Caki2 (cell line): Measurements from ENCODE around the gene NFU1. TPM values are rescaled to one million over a fixed set of nuclear protein-coding genes. Genes with fewer than 3 reads are reported as not detected.
"Not testable (repeated sequence)": the region's sequence is repeated elsewhere in the genome, so short reads cannot be mapped to it uniquely, and the experiment has no call there.

ENCODE experiments used
- DNase-seq: peaks from one replicate; pipeline ENCODE4 v3.0.0-alpha.2; 2015; ENCODE audit warnings: low read depth
- in situ Hi-C: cut with HindIII; loops from 2 replicates; pipeline ENCODE4 v1.10.0; 2016; ENCODE audit warnings: low sequenced_read_pairs, low pct_unique_long_range_greater_than_20kb, mixed read lengths
- total RNA-seq: library from RNA; depleted of rRNA; stranded (reverse); fragments of >200 nt; shearing (Covaris generic); gene quantifications from 2 replicates; pipeline ENCODE4 v1.2.3, GENCODE V29; 2014; ENCODE audit warnings: low replicate concordance

Gene NFU1
- total RNA-seq, 1 experiment from 2014 or later, result 61.9 TPM

GRCh38 chr2:69454976-69455375 is 17.7 kb upstream of the NFU1 start:
- in situ Hi-C loops, result no loop called here
- no peak for DNase-seq

DNA sequence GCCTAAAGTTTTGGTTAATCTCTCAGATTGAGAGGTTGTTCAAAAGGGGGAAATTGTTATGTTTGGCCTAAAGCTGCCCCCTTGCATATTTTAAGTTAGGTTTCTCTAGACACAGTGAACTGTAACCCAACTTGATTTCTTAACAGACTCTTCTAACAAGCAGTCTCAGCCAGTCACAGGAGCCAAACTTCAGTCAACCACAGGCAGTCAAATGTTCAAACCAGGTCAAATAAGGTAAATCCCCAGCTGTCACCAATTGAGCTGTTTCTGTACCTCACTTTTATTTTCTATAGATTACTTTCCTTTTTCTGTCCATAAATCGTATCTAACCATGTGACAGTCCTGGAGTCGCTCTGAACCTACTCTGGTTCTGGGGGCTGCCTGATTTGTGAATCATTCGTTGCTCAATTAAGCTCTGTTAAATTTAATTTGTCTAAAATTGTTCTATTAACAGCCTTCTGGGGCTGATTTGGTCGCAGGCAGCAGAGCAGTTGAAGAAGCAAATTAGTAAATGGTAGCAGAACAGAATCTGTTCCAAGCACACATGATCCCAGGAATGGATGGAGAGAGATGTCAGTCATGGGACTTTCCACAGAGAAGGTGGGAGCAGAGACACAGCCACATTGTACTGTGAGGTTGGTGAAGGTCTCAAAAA is 16.4 kb upstream of the NFU1 start:
- no peak for DNase-seq
- in situ Hi-C loops, result no loop called here

DNA sequence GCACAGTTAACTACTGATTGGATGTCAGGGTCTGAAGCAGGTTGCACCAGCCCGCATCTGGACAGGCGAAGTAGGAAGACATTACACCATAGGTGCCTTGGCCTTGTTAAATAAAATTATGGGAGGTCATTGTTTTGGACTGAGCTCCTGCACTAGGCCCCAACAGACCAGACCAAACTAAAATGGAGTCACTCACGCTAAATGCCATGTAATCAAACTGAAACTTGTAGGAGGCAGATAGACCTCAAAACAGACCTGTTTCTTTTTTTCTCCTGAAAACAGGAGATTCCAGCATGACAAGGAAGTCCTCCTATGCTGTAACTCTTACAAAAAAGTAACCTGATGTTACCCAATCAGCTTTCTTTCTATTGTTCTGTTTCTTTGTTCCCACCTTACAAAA is 15.5 kb upstream of the NFU1 start:
- in situ Hi-C loops, result no loop called here

DNA sequence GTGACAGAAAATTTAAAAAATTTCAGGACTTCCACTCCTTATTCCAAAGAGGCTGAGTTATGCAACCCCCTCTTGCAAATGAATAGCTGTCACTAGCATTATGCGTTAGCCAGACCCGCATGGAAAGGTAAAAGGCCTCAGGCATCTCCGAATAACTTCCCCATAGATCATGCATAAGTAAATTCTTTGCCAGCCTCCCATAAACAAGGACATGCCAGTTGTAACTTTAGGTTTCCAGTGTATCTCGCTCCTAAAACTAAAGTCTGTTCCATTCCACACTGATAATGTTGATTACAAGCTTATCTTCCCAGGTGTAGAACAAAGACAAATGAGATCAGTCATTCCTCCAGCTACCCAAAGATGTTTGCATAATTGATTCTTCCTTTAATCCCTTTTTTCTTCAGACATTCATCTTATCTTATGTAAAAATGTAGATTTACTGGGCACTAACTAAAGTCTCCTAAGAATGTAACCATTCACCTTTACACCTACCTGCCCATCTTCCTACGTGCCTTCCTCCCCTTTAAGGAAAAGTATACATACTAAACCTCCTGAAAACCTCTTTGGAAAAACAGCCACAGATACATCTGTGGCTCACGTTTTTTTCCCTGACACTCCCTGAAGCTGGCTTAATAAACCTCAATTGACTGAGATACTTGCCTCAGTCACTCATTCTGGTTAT is 13.6 kb upstream of the NFU1 start:
- no peak for DNase-seq
- in situ Hi-C loops, result no loop called here

More for the DNA sequence above, 15.5 kb upstream of the NFU1 start:
- no peak for DNase-seq

- in situ Hi-C loops, result no loop called here
- DNase-seq, result no peak
Observed at GRCh38 chr2:69449906-69450305, 12.7 kb upstream of the NFU1 start.

GRCh38 chr2:69443673-69444072 is 6.4 kb upstream of the NFU1 start:
- DNase-seq, in situ Hi-C loops: not testable (repeated sequence)

GRCh38 chr2:69439499-69439898 is 2.3 kb upstream of the NFU1 start:
- in situ Hi-C loops, DNase-seq: not testable (repeated sequence)

- DNase-seq, result no peak
- in situ Hi-C loops, result no loop called here
Observed at GRCh38 chr2:69438580-69438979, 1.3 kb upstream of the NFU1 start.

DNA sequence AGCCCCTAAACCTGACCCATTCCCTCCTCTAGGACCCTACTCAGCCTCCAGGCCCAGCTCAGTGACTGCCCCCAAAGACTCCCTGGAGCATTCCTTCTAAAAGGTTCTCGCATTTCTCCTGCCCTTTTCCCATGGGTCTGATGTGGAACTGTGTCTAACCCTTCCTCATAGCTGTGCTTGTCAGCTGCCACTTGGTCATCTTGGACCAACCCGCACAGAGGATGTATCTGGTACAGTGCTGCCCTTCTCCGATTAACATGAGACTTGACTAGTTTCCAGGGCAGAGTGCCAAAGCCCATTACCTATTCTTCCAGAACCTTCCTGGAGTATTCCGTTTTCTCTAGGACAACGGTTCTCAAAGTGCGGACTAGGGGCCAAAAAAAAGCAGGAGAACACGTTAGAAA is 518 bp upstream of the NFU1 start:
- DNase-seq, result no peak
- in situ Hi-C loops, result no loop called here

- no peak for DNase-seq
- in situ Hi-C loops, result no loop called here
Observed at GRCh38 chr2:69436596-69436937, 668 bp downstream of the NFU1 start.

- in situ Hi-C loops, result no loop called here
- no peak for DNase-seq
Observed at GRCh38 chr2:69434753-69435152, 2.5 kb downstream of the NFU1 start.

GRCh38 chr2:69429491-69430183 is 7.6 kb downstream of the NFU1 start:
- in situ Hi-C loops, result no loop called here

GRCh38 chr2:69428981-69429380 is 8.3 kb downstream of the NFU1 start:
- no peak for DNase-seq
- in situ Hi-C loops, result no loop called here

More at GRCh38 chr2:69429491-69430183, 7.6 kb downstream of the NFU1 start:
- DNase-seq, result no peak

- in situ Hi-C loops, result no loop called here
- no peak for DNase-seq
Observed at GRCh38 chr2:69424419-69424818, 12.8 kb downstream of the NFU1 start.

- DNase-seq, result no peak
- in situ Hi-C loops, result no loop called here
Observed at GRCh38 chr2:69422198-69422597, 15.0 kb downstream of the NFU1 start.

DNA sequence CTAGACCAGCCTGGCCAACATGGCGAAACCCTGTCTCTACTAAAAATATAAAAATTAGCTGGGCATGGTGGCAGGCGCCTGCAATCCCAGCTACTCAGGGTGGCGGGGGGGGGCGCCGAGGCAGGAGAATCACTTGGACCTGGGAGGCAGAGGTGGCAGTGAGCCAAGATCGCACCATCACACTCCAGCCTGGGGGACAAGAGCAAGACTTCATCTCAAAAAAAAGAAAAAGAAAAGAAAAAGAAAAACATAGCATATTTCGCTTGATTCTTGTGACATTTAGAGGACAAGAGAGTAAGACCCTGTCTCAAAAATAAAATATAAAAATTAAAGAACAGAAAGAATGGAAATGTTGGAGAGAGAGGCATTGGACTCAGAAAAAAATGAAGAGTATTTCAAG is 18.1 kb downstream of the NFU1 start:
- in situ Hi-C loops, DNase-seq: not testable (repeated sequence)

DNA sequence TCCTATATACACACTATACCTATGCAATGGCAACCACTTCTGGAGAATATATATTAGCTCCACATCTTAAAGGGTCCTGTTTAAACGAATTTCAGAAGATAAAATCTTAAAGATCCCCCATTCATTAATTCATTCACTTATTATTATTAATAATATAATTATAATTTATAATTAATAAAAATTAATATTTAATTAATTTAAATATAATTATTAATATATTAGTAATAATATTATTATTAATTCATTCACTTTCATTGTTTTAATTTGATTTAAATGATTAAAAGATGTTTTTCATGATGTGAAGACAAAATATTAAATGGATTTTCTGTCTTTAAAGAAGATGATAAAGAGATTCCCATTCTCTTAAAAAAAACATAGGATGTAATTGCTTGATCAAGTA is 21.1 kb downstream of the NFU1 start:
- no peak for DNase-seq
- in situ Hi-C loops, result no loop called here

DNA sequence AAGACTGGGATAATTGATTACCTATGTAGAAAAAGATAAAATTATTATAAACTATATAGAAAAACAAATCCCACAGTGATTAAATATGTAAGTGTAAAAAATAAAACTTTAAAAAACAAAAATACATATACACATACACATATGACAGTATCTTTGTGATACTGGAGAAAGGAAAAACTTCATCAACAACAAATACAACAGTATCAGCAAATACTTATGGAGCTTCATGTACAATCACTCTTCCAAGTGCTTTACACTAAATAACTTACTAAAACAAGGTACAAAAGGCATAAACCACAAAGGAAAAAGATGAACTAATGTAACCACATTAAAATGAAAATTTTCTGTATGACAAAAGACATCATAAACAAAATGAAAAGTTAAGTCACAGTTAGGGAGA is 26.1 kb downstream of the NFU1 start:
- in situ Hi-C loops, result no loop called here
- DNase-seq, result no peak

GRCh38 chr2:69405306-69405705 is 31.9 kb downstream of the NFU1 start:
- in situ Hi-C loops, result no loop called here
- no peak for DNase-seq

- no peak for DNase-seq
Observed at GRCh38 chr2:69400121-69400520, 37.1 kb downstream of the NFU1 start.

More at GRCh38 chr2:69400121-69400520, 37.1 kb downstream of the NFU1 start:
- in situ Hi-C loops, result no loop called here
